GM23248 (cell line): ENCODE results near the gene PNMA6E.

Source experiments
- EZH2 ChIP-seq: fragments of 200-600 bp; sonication (generic); IDR thresholded peaks from 2 replicates; pipeline ENCODE4 v1.6.1; 2018; ENCODE audit warnings: antibody characterized with exemption, mild to moderate bottlenecking; ENCODE audit not compliant: insufficient read depth, poor library complexity, severe bottlenecking
- EZH2phosphoT487 ChIP-seq: fragments of 200-600 bp; sonication (generic); IDR thresholded peaks from 2 replicates; pipeline ENCODE4 v1.6.1; 2018; ENCODE audit warnings: antibody characterized with exemption, moderate library complexity, mild to moderate bottlenecking, low read depth; ENCODE audit not compliant: insufficient read depth

DNA sequence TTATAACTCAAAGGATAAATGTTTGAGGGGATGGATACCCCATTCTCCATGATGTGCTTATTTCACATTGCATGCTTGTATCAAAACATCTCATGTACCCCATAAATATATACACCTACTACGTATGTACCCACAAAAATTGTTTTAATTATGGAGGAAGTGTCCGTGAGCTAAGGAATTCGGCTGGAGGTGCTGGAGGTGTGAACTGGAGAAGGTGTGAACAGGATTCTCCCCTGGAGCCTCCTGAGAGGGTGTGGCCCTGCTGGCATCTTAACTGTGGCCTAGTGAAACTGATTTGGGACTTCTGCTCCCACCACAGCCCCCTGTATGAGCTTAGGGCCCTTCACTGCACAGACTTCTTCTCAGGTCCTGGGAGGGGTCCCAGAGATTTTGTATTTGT, 23.4 kb downstream of the PNMA6E start:
- TF ChIP-seq EZH2phosphoT487 (no peak), EZH2 (no peak)
